ENCODE data around the gene GAREM2. TPM values are rescaled to one million over a fixed set of nuclear protein-coding genes. Genes with fewer than 3 reads are reported as not detected.

GAREM2 gene
- total and polyA plus RNA-seq, 2 experiments from 2014 or later, result 0.84 to 1.6 TPM

DNA sequence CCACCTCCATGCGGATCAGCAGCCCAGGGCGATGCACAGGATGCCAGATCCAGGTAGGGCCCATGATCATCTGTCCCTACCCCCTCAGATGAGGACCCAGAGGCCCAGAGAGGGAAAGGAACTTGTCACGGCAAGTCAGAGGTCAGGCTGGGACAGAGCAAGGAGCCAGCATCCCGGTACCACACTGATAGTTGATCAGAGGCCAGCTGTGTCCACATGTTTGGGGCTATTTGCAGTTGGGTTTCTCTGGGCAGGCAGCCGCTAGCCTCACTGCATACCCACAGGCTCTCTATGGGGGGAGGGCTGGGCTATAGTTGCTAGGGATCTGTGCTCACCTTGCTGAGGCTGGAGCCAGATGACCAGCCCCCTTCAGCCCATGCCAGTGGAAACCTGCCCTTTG is 9.6 kb downstream of the GAREM2 start:
- no peak for DNase-seq (ENCODE audit: low read depth in 1 of 2, low spot score in 1 of 2)

GRCh38 chr2:26182887-26183630 is 10.2 kb downstream of the GAREM2 start:
- TF ChIP-seq, protein P1, sequence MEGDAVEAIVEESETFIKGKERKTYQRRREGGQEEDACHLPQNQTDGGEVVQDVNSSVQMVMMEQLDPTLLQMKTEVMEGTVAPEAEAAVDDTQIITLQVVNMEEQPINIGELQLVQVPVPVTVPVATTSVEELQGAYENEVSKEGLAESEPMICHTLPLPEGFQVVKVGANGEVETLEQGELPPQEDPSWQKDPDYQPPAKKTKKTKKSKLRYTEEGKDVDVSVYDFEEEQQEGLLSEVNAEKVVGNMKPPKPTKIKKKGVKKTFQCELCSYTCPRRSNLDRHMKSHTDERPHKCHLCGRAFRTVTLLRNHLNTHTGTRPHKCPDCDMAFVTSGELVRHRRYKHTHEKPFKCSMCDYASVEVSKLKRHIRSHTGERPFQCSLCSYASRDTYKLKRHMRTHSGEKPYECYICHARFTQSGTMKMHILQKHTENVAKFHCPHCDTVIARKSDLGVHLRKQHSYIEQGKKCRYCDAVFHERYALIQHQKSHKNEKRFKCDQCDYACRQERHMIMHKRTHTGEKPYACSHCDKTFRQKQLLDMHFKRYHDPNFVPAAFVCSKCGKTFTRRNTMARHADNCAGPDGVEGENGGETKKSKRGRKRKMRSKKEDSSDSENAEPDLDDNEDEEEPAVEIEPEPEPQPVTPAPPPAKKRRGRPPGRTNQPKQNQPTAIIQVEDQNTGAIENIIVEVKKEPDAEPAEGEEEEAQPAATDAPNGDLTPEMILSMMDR (IDR thresholded peaks at IDR 0.05; ENCODE audit: low read depth, low read length), result no peak
- no peak for DNase-seq (ENCODE audit: low read depth in 1 of 2, low spot score in 1 of 2)
- peaks cover 56% of the 10 kb centered on the region for H3K27me3 ChIP-seq
- no peaks in the 10 kb centered on the region for H3K36me3 ChIP-seq
- no peaks in the 10 kb centered on the region for H3K4me1 ChIP-seq (ENCODE audit: low read depth)
- no peak overlapping the region for H3K4me3 ChIP-seq
- no peaks in the 10 kb centered on the region for H3K9me3 ChIP-seq (ENCODE audit: low read depth)
- no peak overlapping the region for H3K27ac ChIP-seq

More for the DNA sequence above, 9.6 kb downstream of the GAREM2 start:
- Histone ChIP-seq H3K4me1 (ENCODE audit: low read depth) (no peaks in the 10 kb centered on the region), H3K4me3 (no peak overlapping the region), H3K9me3 (ENCODE audit: low read depth) (no peaks in the 10 kb centered on the region), H3K36me3 (no peaks in the 10 kb centered on the region), H3K27ac (no peak overlapping the region), H3K27me3 (peaks cover 55% of the 10 kb centered on the region)
- TF ChIP-seq, protein P1 (IDR thresholded peaks at IDR 0.05; ENCODE audit: low read depth, low read length), result no peak

GRCh38 chr2:26184121-26184520 is 11.2 kb downstream of the GAREM2 start:
- H3K27ac ChIP-seq, result no peak overlapping the region
- no peaks in the 10 kb centered on the region for H3K4me1 ChIP-seq (ENCODE audit: low read depth)
- no peak for DNase-seq (ENCODE audit: low read depth in 1 of 2, low spot score in 1 of 2)
- peaks cover 45% of the 10 kb centered on the region for H3K27me3 ChIP-seq
- no peaks in the 10 kb centered on the region for H3K9me3 ChIP-seq (ENCODE audit: low read depth)
- no peaks in the 10 kb centered on the region for H3K36me3 ChIP-seq
- no peak overlapping the region for H3K4me3 ChIP-seq
- TF ChIP-seq, protein P1 (IDR thresholded peaks at IDR 0.05; ENCODE audit: low read depth, low read length), result no peak

DNA sequence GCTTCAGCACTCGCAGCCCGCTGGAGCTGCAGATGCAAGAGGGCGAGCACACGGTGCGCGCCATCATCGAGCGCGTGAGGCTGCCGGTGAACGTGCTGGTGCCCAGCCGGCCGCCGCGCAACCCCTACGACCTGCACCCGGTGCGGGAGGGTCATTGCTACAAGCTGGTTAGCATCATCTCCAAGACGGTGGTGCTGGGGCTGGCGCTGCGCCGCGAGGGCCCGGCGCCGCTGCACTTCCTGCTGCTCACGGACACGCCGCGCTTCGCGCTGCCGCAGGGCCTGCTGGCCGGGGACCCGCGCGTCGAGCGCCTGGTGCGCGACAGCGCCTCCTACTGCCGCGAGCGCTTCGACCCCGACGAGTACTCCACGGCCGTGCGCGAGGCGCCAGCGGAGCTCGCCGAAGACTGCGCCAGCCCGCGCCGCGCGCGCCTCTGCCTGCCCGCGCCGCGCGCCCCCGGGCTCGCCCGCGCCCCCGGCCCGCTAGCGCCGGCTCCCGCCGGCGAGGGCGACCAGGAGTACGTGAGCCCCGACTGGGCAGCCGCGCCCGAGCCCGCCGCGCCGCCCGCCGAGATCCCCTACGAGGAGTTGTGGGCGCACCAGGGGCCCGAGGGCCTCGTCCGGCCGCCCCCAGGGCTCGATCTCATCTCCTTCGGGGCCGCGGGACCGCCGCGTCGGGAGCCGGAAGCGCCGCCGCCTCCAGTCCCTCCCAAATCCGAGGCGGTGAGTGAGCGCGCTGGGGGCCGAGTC is 11.8 kb downstream of the GAREM2 start:
- TF ChIP-seq, protein P1 (IDR thresholded peaks at IDR 0.05; ENCODE audit: low read depth, low read length), result peak; percentile 52
- H3K4me1 ChIP-seq (ENCODE audit: low read depth), result no peaks in the 10 kb centered on the region
- peak overlapping the region; percentile 19 for H3K4me3 ChIP-seq
- peak; percentile 80 to 91 for DNase-seq (ENCODE audit: low read depth in 1 of 2, low spot score in 1 of 2)
- peaks cover 39% of the 10 kb centered on the region for H3K27me3 ChIP-seq
- H3K9me3 ChIP-seq (ENCODE audit: low read depth), result no peaks in the 10 kb centered on the region
- no peaks in the 10 kb centered on the region for H3K36me3 ChIP-seq
- H3K27ac ChIP-seq, result no peak overlapping the region

GRCh38 chr2:26185304-26185928 is 12.5 kb downstream of the GAREM2 start:
- Histone ChIP-seq H3K9me3 (ENCODE audit: low read depth) (no peaks in the 10 kb centered on the region), H3K4me3 (no peak overlapping the region), H3K27ac (no peak overlapping the region), H3K36me3 (no peaks in the 10 kb centered on the region), H3K4me1 (ENCODE audit: low read depth) (no peaks in the 10 kb centered on the region), H3K27me3 (peaks cover 33% of the 10 kb centered on the region)
- TF ChIP-seq, protein P1 (IDR thresholded peaks at IDR 0.05; ENCODE audit: low read depth, low read length), result no peak
- peak in 1 of 2 donors; percentile 8 for DNase-seq (ENCODE audit: low read depth in 1 of 2, low spot score in 1 of 2)
